B cell (primary cell): ENCODE results near the gene TXNDC5. TPM values are rescaled to one million over a fixed set of nuclear protein-coding genes. Genes with fewer than 3 reads are reported as not detected.

Experiments
- ATAC-seq: fragments of 200-7000 bp; cut with Tn5 transposase; one replicate; pipeline ENCODE4 v1.10.0; 2021; ENCODE audit warnings: low read depth, mild to moderate bottlenecking, moderate number of reproducible peaks, moderate library complexity
- CTCF ChIA-PET: fragments of 350-600 bp; sonication (Branson Sonifier 250); formaldehyde crosslinking; loops from one replicate; lab custom pipeline; 2021; ENCODE audit warnings: antibody characterized with exemption, inconsistent platforms; lab: Charles Lee
- POLR2A ChIA-PET: fragments of 350-600 bp; sonication (Branson Sonifier 250); formaldehyde crosslinking; loops from one replicate; lab custom pipeline; 2021; ENCODE audit warnings: antibody characterized with exemption; lab: Charles Lee
- DNase-seq: peaks from one replicate; pipeline ENCODE4 v3.0.0; 2013
- H2AFZ ChIP-seq: 2 replicates; pipeline ENCODE4 v1.6.1; 2012; ENCODE audit warnings: mild to moderate bottlenecking, low read depth, low read length; ENCODE audit not compliant: insufficient read depth, poor library complexity, severe bottlenecking
- H3K27ac ChIP-seq, 2 donors: 1 replicate in 1 of 2; 2 replicates in 1 of 2; pipeline ENCODE4 v1.5.1; 2012 to 2013; ENCODE audit warnings: low read length in 2 of 2, mild to moderate bottlenecking in 2 of 2, moderate library complexity in 1 of 2
- H3K27me3 ChIP-seq, 4 experiments: fragments of 200-600 bp in 1 of 4; sonication (generic) in 1 of 4; replicated peaks in 1 of 4; 1 replicate in 2 of 4; 2 replicates in 2 of 4; pipeline versions ENCODE4 v1.6.1 to v1.7.0; 2013 to 2016; ENCODE audit warnings: low read length in 3 of 4, mild to moderate bottlenecking in 2 of 4, mixed read lengths in 1 of 4, moderate library complexity in 1 of 4; ENCODE audit not compliant: insufficient read depth in 4 of 4, control insufficient read depth in 3 of 4; ENCODE audit errors: control extremely low read depth in 1 of 4
- H3K36me3 ChIP-seq, 2 experiments: replicated peaks in 1 of 2; 1 replicate in 1 of 2; 2 replicates in 1 of 2; pipeline versions ENCODE4 v1.6.1 to v1.7.1; 2013; ENCODE audit warnings: low read length in 1 of 2; ENCODE audit not compliant: insufficient read depth in 2 of 2, control insufficient read depth in 1 of 2; ENCODE audit errors: control extremely low read depth in 1 of 2, extremely low read depth in 1 of 2
- H3K4me1 ChIP-seq, 2 donors: fragments of 200-600 bp in 1 of 2; sonication (generic) in 1 of 2; 1 replicate in 1 of 2; 2 replicates in 1 of 2; pipeline versions ENCODE4 v1.5.1 to v1.6.1; 2013 to 2017; ENCODE audit warnings: low read length in 2 of 2; ENCODE audit not compliant: control insufficient read depth in 2 of 2, insufficient read depth in 2 of 2
- H3K4me2 ChIP-seq: replicated peaks from 2 replicates; pipeline ENCODE3; 2012; ENCODE audit warnings: mild to moderate bottlenecking, low read depth, low read length; ENCODE audit not compliant: poor library complexity, severe bottlenecking
- H3K4me3 ChIP-seq, 5 experiments: fragments of 200-600 bp in 1 of 5; sonication (generic) in 1 of 5; 1 replicate in 3 of 5; 2 replicates in 2 of 5; pipeline versions ENCODE4 v1.5.1 to v1.7.0; 2011 to 2016; ENCODE audit warnings: low read length in 4 of 5, mild to moderate bottlenecking in 4 of 5, low read depth in 2 of 5, control low read depth in 1 of 5, moderate library complexity in 1 of 5; ENCODE audit not compliant: insufficient read depth in 1 of 5; ENCODE audit errors: control extremely low read depth in 1 of 5, extremely low read depth in 1 of 5
- H3K79me2 ChIP-seq: fragments of 200-600 bp; sonication (generic); one replicate; pipeline ENCODE4 v1.6.0; 2016; ENCODE audit warnings: low read length; ENCODE audit not compliant: control insufficient read depth, insufficient read depth
- H3K9ac ChIP-seq: fragments of 200-600 bp; sonication (generic); 2 replicates; pipeline ENCODE4 v1.6.1; 2017; ENCODE audit warnings: mild to moderate bottlenecking, low read length, moderate library complexity
- H3K9me3 ChIP-seq, 3 donors: one replicate each; pipeline versions ENCODE4 v1.6.1 to v1.7.1; 2013; ENCODE audit warnings: low read length in 2 of 3; ENCODE audit not compliant: control insufficient read depth in 2 of 3, insufficient read depth in 1 of 3; ENCODE audit errors: control extremely low read depth in 1 of 3
- H4K20me1 ChIP-seq: 2 replicates; pipeline ENCODE4 v1.6.0; 2012; ENCODE audit warnings: mild to moderate bottlenecking, low read length; ENCODE audit not compliant: insufficient read depth, control insufficient read depth, poor library complexity, severe bottlenecking
- H3K27ac Mint-ChIP-seq: one replicate; pipeline ENCODE4 v1.8.0; 2021; ENCODE audit warnings: mixed read lengths
- H3K27me3 Mint-ChIP-seq: one replicate; pipeline ENCODE4 v1.8.0; 2021; ENCODE audit warnings: mixed read lengths
- H3K4me1 Mint-ChIP-seq: one replicate; pipeline ENCODE4 v1.8.0; 2021; ENCODE audit warnings: mixed read lengths
- H3K4me3 Mint-ChIP-seq: one replicate; pipeline ENCODE4 v1.8.0; 2021; ENCODE audit warnings: mixed read lengths
- H3K9me3 Mint-ChIP-seq: one replicate; pipeline ENCODE4 v1.8.0; 2022; ENCODE audit warnings: mixed read lengths; ENCODE audit not compliant: insufficient read depth
- EZH2 ChIP-seq: IDR thresholded peaks from 2 replicates; pipeline ENCODE4 v1.6.1; 2012; ENCODE audit warnings: borderline replicate concordance, low read depth, mild to moderate bottlenecking, moderate library complexity, low read length; ENCODE audit not compliant: insufficient read depth, poor library complexity, severe bottlenecking
- WGBS: methylation state at CpG from one replicate; pipeline ENCODE4 v1.1.5; 2013; ENCODE audit warnings: missing lambda C conversion rate; ENCODE audit not compliant: insufficient coverage; 5-methylcytosine and 5-hydroxymethylcytosine counted together
- intact Hi-C: fragments of 100-400 bp; cut with micrococcal nuclease; formaldehyde crosslinking; loops from one replicate; pipeline ENCODE4 v1.10.0; 2022
- polyA plus RNA-seq: library from polyadenylated mRNA; depleted of rRNA; stranded (reverse); fragments of >200 nt; gene quantifications from 2 replicates; pipeline ENCODE4 v1.2.3, GENCODE V29; 2012
- total RNA-seq, 2 donors: library from RNA; stranded (reverse); fragments of 120-200 nt in 1 of 2; gene quantifications; 1 replicate in 1 of 2; 2 replicates in 1 of 2; pipeline versions ENCODE4 v1.2.3 to v1.2.4, GENCODE V29; 2013 to 2022
- TF ChIP-seq, protein P1 (sequence below): fragments of 200-600 bp; IDR thresholded peaks from one replicate; pipeline ENCODE4 v1.8.0; 2022; ENCODE audit warnings: antibody characterized with exemption, mild to moderate bottlenecking

TXNDC5 gene
- total and polyA plus RNA-seq, 2 donors (not counting 1 experiment from before 2014, with no cell fraction given) = 62.6 to 91.9 TPM

DNA sequence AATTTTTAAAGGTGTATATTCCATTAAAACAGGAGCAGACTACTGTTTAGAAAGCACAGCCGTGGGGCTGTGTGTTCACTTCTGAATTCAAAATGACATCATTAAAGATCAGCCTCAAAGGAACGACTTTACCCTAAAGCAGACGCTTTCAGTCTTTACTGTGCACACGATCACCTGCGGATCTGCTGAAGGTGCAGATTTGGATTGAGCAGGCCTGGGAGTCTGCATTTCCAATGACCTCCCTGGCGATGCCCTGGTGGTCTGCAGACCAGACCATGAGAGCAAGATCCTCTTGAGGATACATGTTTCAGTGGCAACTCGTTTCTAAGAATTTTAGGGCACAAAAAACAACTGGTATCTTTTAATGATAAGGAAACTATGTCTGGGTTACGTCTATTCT lies 27.2 kb downstream of the TXNDC5 start:
- POLR2A ChIA-PET = no interaction called here

DNA sequence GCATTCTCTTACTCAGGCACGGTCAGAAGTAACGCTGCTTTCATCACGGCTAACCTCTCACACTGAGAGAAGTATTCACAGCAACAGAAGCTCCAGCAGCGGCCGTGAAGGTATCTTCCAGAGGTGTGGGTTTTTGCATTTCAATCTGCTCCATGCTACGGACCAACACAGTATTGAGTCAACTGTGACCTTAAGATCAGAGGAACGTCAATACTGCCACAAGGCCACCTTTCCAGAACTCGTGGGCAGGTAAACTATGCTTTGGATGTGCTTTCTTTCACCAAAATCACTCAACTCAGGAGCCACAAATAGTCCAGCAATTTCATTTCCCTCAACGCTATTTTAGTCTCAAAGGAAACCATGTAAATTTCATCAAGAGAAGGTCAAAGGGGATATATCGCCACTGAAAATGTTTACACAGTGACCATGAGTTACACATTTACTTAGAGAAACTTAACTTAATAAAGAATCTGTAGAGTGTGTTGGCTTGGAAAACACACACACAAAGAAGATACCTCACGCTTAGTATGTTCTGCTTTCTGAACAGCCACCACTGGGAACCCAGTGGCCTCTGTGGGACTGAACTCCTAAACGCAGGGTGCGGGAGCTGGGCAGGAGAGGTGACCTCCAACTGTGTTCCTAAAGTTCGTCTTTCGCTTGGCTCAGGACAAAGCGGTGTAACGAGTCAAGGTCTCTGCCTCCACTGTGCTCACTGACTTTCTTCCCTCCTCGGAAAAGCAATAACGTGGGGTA lies 27.9 kb downstream of the TXNDC5 start:
- intact Hi-C loops = no loop called here
- POLR2A ChIA-PET = interaction anchor here (0.6 kb wide), 1 partner anchor 24 kb away, joined by 3 read pairs; no protein-coding TSS in a partner anchor
- Histone ChIP-seq H3K9me3 (no peaks in the 10 kb centered on the region), H3K36me3 (peaks cover 2 to 81% of the 10 kb centered on the region in 2 experiments), H4K20me1 (peaks cover 7% of the 10 kb centered on the region), H3K27ac (no peak overlapping the region), H3K9ac (no peak overlapping the region), H3K4me3 (no peak overlapping the region), H3K4me1 (no peaks in the 10 kb centered on the region), H3K27me3 (no peaks in the 10 kb centered on the region), H2AFZ (no peak overlapping the region), H3K4me2 (no peak overlapping the region), H3K79me2 (no peaks in the 10 kb centered on the region)
- 98% methylated on average over 17 of the region's 19 CpGs for WGBS
- CTCF ChIA-PET = no interaction called here
- H3K9me3 Mint-ChIP-seq = no peaks in the 10 kb centered on the region
- no peaks in the 10 kb centered on the region for H3K27me3 Mint-ChIP-seq
- no peak for DNase-seq
- ATAC-seq = no peak
- H3K4me1 Mint-ChIP-seq = no peaks in the 10 kb centered on the region
- H3K4me3 Mint-ChIP-seq = no peak overlapping the region
- no peak for TF ChIP-seq EZH2
- TF ChIP-seq, protein P1, sequence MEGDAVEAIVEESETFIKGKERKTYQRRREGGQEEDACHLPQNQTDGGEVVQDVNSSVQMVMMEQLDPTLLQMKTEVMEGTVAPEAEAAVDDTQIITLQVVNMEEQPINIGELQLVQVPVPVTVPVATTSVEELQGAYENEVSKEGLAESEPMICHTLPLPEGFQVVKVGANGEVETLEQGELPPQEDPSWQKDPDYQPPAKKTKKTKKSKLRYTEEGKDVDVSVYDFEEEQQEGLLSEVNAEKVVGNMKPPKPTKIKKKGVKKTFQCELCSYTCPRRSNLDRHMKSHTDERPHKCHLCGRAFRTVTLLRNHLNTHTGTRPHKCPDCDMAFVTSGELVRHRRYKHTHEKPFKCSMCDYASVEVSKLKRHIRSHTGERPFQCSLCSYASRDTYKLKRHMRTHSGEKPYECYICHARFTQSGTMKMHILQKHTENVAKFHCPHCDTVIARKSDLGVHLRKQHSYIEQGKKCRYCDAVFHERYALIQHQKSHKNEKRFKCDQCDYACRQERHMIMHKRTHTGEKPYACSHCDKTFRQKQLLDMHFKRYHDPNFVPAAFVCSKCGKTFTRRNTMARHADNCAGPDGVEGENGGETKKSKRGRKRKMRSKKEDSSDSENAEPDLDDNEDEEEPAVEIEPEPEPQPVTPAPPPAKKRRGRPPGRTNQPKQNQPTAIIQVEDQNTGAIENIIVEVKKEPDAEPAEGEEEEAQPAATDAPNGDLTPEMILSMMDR = no peak
- no peak overlapping the region for H3K27ac Mint-ChIP-seq

More for the DNA sequence above, 27.2 kb downstream of the TXNDC5 start:
- H3K27me3 ChIP-seq = no peaks in the 10 kb centered on the region
- Mint-ChIP-seq H3K9me3 (no peaks in the 10 kb centered on the region), H3K4me1 (no peaks in the 10 kb centered on the region), H3K27me3 (no peaks in the 10 kb centered on the region), H3K4me3 (no peak overlapping the region), H3K27ac (no peak overlapping the region)
- H3K9me3 ChIP-seq = no peaks in the 10 kb centered on the region
- TF ChIP-seq, protein P1 = no peak
- TF ChIP-seq EZH2 = no peak
- H3K36me3 ChIP-seq = peaks cover 2 to 88% of the 10 kb centered on the region in 2 experiments
- DNase-seq (no peak), ATAC-seq (no peak)
- no peak overlapping the region for H3K4me2 ChIP-seq
- H3K4me1 ChIP-seq = no peaks in the 10 kb centered on the region
- H3K79me2 ChIP-seq = no peaks in the 10 kb centered on the region
- H3K9ac ChIP-seq = no peak overlapping the region
- CTCF ChIA-PET = no interaction called here
- intact Hi-C loops = no loop called here
- peaks cover 7% of the 10 kb centered on the region for H4K20me1 ChIP-seq
- H3K27ac ChIP-seq = no peak overlapping the region
- H3K4me3 ChIP-seq = no peak overlapping the region
- 97% methylated on average over 4 of the region's 8 CpGs for WGBS
- H2AFZ ChIP-seq = no peak overlapping the region
